Astrocyte (in vitro differentiated cells and primary cell): Measurements from ENCODE around the gene NSF.
"Not testable (repeated sequence)": the region's sequence is repeated elsewhere in the genome, so short reads cannot be mapped to it uniquely, and the experiment has no call there.

ENCODE experiments used
- CTCF ChIP-seq: IDR thresholded peaks from 2 replicates; pipeline ENCODE4 v1.5.1; 2011; ENCODE audit warnings: low read depth, mild to moderate bottlenecking, inconsistent platforms, low read length, moderate library complexity; ENCODE audit not compliant: insufficient read depth
- EZH2 ChIP-seq: IDR thresholded peaks from 2 replicates; pipeline ENCODE4 v1.6.1; 2012; ENCODE audit warnings: mild to moderate bottlenecking, low read length, inconsistent platforms; ENCODE audit not compliant: insufficient read depth

DNA sequence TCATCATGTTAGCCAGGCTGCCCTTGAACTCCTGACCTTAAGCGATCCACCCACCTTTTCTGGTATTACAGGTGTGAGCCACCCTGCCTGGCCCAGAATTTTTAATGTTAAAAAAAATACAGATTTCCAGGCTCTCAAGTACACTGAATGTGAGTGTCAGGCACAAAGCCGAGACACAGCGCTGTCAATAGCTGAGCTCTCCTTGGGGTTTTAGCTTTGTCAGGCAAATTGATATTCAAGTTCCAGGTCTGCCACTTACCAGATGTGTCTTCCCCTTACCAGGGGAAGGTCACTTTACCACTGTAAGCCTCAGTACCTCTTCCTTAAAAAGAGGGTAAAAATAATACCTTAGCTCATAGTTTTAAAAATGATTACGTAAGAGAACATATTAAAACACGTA is 67.8 kb downstream of the NSF start:
- TF ChIP-seq CTCF, EZH2: not testable (repeated sequence)
